Measurements from ENCODE around the gene LPP.

DNA sequence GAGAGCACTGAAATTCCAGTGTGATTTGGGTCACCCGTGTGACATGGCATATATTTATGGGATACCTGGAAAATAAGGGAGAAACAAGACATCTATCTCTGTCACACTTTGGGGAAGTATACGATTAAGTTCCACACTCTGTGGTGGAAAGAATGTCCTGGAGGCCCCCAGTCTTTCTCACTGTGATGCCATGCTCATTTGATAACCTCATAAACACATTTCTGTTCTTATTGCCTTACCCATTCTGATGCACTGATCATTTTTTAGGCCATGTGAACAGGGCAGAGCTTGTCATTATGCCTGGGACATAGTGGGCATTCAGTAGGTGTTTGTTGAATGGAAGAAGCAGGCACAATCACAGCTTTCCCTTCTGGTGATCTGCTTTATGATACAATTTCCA, 668.5 kb downstream of the LPP start:
- TF ChIP-seq ZNF584 (CRISPR knock-in tag; IDR thresholded peaks at IDR 0.05; ENCODE audit: low read depth) (no peak), ZFX (CRISPR knock-in tag; IDR thresholded peaks at IDR 0.05) (no peak), ZFP1 (CRISPR knock-in tag; IDR thresholded peaks at IDR 0.05) (no peak), ELF1 (tag; IDR thresholded peaks at IDR 0.05) (no peak), SMC3 (conservative IDR thresholded peaks at IDR 0.05; ENCODE audit: insufficient read depth, low read depth, low read length) (no peak), EZH2 (IDR thresholded peaks at IDR 0.05; ENCODE audit: borderline replicate concordance, low read depth, low read length) (no peak), HDAC6 (IDR thresholded peaks at IDR 0.05; ENCODE audit: low read depth, low read length) (no peak)
- TF ChIP-seq, protein P1, sequence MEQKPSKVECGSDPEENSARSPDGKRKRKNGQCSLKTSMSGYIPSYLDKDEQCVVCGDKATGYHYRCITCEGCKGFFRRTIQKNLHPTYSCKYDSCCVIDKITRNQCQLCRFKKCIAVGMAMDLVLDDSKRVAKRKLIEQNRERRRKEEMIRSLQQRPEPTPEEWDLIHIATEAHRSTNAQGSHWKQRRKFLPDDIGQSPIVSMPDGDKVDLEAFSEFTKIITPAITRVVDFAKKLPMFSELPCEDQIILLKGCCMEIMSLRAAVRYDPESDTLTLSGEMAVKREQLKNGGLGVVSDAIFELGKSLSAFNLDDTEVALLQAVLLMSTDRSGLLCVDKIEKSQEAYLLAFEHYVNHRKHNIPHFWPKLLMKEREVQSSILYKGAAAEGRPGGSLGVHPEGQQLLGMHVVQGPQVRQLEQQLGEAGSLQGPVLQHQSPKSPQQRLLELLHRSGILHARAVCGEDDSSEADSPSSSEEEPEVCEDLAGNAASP (IDR thresholded peaks at IDR 0.05): no peak
- TF ChIP-seq, protein P2, sequence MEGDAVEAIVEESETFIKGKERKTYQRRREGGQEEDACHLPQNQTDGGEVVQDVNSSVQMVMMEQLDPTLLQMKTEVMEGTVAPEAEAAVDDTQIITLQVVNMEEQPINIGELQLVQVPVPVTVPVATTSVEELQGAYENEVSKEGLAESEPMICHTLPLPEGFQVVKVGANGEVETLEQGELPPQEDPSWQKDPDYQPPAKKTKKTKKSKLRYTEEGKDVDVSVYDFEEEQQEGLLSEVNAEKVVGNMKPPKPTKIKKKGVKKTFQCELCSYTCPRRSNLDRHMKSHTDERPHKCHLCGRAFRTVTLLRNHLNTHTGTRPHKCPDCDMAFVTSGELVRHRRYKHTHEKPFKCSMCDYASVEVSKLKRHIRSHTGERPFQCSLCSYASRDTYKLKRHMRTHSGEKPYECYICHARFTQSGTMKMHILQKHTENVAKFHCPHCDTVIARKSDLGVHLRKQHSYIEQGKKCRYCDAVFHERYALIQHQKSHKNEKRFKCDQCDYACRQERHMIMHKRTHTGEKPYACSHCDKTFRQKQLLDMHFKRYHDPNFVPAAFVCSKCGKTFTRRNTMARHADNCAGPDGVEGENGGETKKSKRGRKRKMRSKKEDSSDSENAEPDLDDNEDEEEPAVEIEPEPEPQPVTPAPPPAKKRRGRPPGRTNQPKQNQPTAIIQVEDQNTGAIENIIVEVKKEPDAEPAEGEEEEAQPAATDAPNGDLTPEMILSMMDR (IDR thresholded peaks at IDR 0.05 in 2 of 3, conservative IDR thresholded peaks at IDR 0.05 in 1 of 3; ENCODE audit: insufficient read depth in 2 of 3, low read depth in 1 of 3, low read length in 3 of 3): no peak
- TF ChIP-seq, protein P3, sequence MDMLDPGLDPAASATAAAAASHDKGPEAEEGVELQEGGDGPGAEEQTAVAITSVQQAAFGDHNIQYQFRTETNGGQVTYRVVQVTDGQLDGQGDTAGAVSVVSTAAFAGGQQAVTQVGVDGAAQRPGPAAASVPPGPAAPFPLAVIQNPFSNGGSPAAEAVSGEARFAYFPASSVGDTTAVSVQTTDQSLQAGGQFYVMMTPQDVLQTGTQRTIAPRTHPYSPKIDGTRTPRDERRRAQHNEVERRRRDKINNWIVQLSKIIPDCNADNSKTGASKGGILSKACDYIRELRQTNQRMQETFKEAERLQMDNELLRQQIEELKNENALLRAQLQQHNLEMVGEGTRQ (CRISPR knock-in tag; IDR thresholded peaks at IDR 0.05): no peak

All from K562 (cell line).